ENCODE results near the gene DLL3.
A peak's percentile ranks its signal among the peaks of the same experiment; 100 is the strongest.

Gene DLL3

DNA sequence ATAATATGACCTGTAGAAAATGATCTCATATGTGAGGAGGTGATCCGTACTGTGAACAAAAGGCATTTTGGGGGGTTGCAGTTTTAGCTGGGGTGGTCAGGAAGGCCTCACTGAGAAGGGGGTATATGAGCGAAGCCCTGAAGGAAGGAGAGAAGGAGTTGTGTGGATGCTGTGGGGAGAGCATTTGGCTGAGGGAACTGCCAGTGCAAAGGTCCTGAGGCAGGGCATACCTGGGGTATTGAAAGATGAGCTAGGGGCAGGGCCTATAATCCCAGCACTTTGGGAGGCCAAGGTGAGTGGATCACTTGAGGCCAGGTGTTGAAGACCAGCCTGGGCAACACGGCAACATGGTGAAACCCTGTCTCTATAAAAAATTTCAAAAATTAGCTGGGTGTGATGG is 18.7 kb downstream of the DLL3 start:
- no peak for DNase-seq (ENCODE audit: low read depth in 2 of 2)

DNA sequence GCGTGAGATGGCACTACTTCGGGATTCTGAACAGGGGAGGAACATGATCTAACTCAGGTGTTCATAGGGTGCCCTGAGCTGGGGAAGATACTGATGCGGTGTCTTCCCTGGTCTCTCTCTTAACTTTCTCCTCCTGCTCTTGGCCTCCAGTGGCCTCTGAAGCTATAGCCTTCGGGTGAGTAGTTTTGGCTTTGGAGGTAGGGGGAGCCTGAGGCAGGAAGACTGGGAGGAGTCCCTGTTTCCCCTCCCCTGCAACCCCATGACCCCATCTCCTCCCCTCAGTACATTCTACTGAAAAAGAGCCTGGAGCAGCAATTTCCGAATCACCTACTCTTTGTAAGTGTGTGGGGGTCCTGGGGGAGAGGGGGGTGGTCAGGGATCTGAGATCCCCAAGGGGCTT is 19.7 kb downstream of the DLL3 start:
- no peak for DNase-seq (ENCODE audit: low read depth in 2 of 2)

DNA sequence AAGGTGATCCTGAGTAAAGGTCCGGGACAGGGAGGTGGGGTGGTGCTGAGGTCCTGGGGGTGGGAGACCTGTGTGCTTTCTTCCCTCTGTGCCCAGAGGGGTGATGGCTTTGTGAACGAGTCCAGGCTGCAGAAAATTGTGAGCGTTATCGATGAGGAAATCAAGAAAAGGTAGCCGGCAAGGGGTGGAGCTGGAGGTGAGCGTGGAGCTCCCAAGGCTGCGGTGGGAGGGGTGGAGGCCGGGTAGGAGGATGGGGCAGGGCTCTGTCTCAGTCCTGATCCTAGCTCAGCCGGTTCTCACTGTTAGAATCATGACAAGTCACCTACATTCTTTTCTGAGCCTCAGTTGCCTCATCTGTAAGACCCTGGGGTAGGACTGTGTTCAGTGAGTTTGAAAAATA is 20.2 kb downstream of the DLL3 start:
- DNase-seq (ENCODE audit: low read depth in 2 of 2): no peak

DNA sequence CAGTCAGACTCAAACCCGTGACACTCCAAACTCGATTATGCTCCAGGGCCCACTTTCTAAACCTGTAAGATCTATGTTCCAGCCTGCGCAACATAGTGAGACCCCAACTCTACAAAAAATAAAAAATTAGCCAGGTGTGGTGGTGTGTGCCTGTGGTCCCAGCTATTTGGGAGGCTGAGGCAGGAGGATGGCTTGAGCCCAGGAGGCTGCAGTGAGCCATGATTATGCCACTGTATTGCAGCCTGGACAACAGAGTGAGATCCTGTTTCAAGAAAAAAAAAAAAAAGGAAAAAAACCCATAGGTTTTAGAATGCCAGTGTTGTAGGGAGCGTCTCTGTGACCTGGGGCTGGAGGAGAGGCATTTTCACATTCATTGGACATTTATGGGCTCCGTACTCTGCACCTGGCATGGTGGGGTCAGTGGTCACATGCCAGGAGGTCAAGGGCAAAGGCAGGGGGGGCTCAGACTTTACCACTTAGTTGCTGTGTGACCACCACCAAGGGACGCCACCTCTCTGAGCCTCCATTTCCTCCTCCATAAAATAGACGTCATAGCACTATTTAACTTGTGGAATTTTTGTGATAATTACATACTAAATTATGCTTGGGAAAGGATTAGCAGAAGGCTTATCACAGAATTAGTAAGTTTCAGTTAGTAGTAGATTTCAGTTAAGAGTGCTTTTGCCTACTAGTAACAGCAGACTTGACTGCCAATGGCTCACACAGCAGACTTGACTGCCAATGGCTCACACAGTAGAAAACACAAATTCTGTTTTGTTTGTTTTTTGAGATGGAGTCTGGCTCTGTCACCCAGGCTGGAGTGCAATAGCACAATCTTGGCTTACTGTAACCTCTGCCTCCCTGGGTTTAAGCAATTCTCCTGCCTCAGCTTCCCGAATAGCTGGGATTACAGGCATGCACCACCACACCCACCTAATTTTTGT is 22.1 kb downstream of the DLL3 start:
- DNase-seq (ENCODE audit: low read depth in 2 of 2): no peak

DNA sequence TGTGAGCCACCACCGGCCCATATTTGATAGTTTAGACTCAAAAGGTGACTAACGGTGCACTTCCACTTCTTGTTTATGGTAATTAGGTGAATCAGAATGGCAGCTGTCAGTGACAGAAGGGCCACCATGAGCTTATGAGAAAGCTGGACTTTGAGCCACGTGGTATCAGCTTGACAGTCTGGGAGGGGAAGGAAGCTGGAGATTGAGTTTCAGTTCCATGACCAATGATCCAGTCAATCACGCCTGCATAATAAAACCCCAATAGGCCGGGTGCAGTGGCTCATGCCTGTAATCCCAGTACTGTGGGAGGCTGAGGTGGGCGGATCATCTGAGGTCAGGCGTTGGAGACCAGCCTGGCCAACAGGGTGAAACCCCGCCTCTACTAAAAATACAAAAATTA is 25.7 kb downstream of the DLL3 start:
- DNase-seq (ENCODE audit: low read depth in 2 of 2): no peak

GRCh38 chr19:39525205-39525604 is 26.5 kb downstream of the DLL3 start:
- DNase-seq (ENCODE audit: low read depth in 2 of 2): no peak

- no peak for DNase-seq (ENCODE audit: low read depth in 2 of 2)
Observed at GRCh38 chr19:39531834-39532232, 33.1 kb downstream of the DLL3 start.

GRCh38 chr19:39532233-39533002 is 33.7 kb downstream of the DLL3 start, which contains the start of gene EID2B:
EID2B (minus strand) TSS chr19:39532852; CDS start chr19:39532802, 50 bp downstream.
- peak; percentile 89 to 92 for DNase-seq (ENCODE audit: low read depth in 2 of 2)

DNA sequence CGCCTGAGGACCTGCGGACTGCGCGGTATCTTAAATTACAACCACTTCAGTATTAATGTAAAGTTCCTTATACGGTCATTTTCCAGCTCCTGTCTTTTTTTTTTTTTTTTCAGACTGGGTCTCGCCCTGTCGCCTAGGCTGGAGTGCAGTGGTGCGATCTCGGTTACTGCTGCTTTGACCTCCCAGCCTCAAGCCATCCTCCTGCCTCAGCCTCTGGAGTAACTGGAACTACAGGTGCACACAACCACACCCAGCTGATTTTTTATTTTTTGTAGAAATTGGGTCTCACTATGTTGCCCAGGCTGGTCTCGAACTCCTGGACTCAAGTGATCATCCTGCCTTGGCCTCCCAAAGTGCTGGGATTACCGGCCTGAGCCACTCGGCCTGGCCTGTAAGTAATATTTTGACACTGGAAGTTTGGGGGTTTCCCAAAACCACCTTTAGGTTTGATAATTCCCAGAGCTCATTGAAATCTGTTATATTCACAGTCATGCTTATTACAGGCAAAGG is 34.3 kb downstream of the DLL3 start:
- no peak for DNase-seq (ENCODE audit: low read depth in 2 of 2)

GRCh38 chr19:39533791-39534190 is 35.0 kb downstream of the DLL3 start:
- no peak for DNase-seq (ENCODE audit: low read depth in 2 of 2)

- DNase-seq (ENCODE audit: low read depth in 2 of 2): no peak
Observed at GRCh38 chr19:39539165-39539517, 40.4 kb downstream of the DLL3 start.

- peak; percentile 92 for DNase-seq (ENCODE audit: low read depth in 2 of 2)
Observed at GRCh38 chr19:39539518-39540332, 41.0 kb downstream of the DLL3 start, which contains the start of gene EID2. EID2 (minus strand) TSS chr19:39540161; CDS start chr19:39540079, 82 bp downstream.

- no peak for DNase-seq (ENCODE audit: low read depth in 2 of 2)
Observed at GRCh38 chr19:39540333-39540673, 41.6 kb downstream of the DLL3 start.

- DNase-seq (ENCODE audit: low read depth in 2 of 2): no peak
Observed at GRCh38 chr19:39542206-39542605, 43.5 kb downstream of the DLL3 start.

GRCh38 chr19:39543477-39543857 is 44.7 kb downstream of the DLL3 start:
- DNase-seq (ENCODE audit: low read depth in 2 of 2): no peak

- no peak for DNase-seq (ENCODE audit: low read depth in 2 of 2)
Observed at GRCh38 chr19:39544226-39544903, 45.6 kb downstream of the DLL3 start.

DNA sequence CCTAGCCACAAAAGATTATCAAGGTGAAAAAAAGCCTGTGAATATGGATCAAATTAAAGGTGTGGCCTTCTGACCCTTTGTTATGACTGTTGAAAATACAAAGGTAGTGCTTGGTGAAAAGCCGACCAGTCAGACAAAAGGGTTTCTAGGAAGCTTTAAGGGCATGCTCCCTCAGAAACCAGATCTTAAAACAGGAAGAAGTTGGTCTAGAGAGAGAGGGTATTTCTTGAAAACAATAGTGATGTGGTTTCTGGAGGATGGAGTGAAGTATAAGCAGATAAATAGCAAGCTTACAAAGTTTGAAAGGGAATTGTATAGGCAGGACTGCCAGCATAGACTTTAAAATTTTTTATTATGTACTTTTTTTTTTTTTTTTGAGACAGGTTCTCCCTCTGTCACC is 46.2 kb downstream of the DLL3 start:
- no peak for DNase-seq (ENCODE audit: low read depth in 2 of 2)

GRCh38 chr19:39546599-39546998 is 47.9 kb downstream of the DLL3 start:
- no peak for DNase-seq (ENCODE audit: low read depth in 2 of 2)

DNA sequence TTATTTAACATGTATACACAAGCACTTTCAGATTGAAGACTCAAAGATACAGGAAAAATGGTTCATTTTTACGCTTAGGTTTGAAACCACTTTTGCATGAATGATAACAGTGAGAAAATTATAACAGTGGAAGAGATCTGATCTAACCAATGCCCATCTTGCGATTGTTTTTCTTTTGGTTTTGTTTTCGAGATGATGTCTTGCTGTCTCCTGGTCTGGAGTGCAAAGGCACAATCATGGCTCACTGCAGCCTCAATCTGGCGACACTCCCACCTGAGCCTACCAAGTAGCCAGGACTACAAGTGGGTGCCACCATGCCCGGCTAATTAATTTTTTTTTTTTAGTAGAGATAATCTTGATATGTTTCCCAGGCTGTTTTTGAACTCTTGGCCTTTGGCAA is 51.5 kb downstream of the DLL3 start:
- DNase-seq (ENCODE audit: low read depth in 2 of 2): no peak

DNA sequence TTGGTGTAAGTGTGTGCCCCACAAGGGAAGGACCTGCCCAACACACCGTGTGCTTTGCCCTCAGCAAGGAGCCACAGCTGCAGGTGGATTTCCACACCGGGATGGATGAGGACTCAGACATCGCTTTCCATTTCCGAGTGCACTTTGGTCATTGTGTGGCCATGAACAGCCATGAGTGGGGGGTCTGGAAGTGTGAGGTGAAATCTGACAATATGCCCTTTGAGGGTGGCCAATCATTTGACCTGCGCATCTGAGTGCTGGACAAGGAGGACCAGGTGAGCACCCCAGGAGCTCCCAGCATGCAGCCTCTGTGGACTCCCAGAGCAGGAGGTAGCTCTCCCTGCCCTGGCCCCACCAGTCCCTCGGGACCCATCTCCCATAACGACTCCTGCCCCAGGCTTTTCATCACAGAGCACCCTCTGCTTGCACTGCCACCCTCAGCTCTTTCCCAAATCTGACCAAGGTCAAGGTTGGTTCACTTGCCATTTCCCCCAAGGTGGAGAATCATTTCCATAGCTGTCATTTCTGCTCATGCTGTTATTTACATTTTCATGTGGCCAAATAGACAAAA is 54.4 kb downstream of the DLL3 start:
- DNase-seq (ENCODE audit: low read depth in 2 of 2): no peak

Measured in activated CD8-positive, alpha-beta memory T cell treated with anti-CD3 and anti-CD28 coated beads for 4 hours (primary cell).